Spleen (tissue), 11 donors: Measurements from ENCODE around the gene ZNF648. TPM values are rescaled to one million over a fixed set of nuclear protein-coding genes. Genes with fewer than 3 reads are reported as not detected.

Experiments
- DNase-seq: peaks from one replicate; pipeline ENCODE4 v3.0.0-alpha.2; 2020
- H3K27ac ChIP-seq, 8 donors: fragments of 200-600 bp; sonication (generic) in 7 of 8; 1 replicate in 4 of 8; 2 replicates in 4 of 8; pipeline versions ENCODE4 v1.5.0 to v1.8.0; 2016 to 2021; ENCODE audit warnings: inconsistent platforms in 4 of 8, mild to moderate bottlenecking in 4 of 8, moderate library complexity in 1 of 8
- H3K27me3 ChIP-seq, 7 donors: fragments of 200-600 bp; sonication (generic) in 6 of 7; replicated peaks in 1 of 7; 1 replicate in 4 of 7; 2 replicates in 3 of 7; pipeline versions ENCODE4 v1.5.0 to v1.8.0; 2016 to 2021; ENCODE audit warnings: inconsistent platforms in 3 of 7, mild to moderate bottlenecking in 1 of 7
- H3K36me3 ChIP-seq, 6 donors: fragments of 200-600 bp; sonication (generic) in 5 of 6; 1 replicate in 4 of 6; 2 replicates in 2 of 6; pipeline versions ENCODE4 v1.5.0 to v1.8.0; 2016 to 2021; ENCODE audit warnings: inconsistent platforms in 2 of 6
- H3K4me1 ChIP-seq, 6 donors: fragments of 200-600 bp; sonication (generic) in 5 of 6; 1 replicate in 3 of 6; 2 replicates in 3 of 6; pipeline versions ENCODE4 v1.5.0 to v1.8.0; 2016 to 2021; ENCODE audit warnings: inconsistent platforms in 3 of 6
- H3K4me3 ChIP-seq, 8 donors: fragments of 200-600 bp; sonication (generic) in 7 of 8; 1 replicate in 4 of 8; 2 replicates in 4 of 8; pipeline versions ENCODE4 v1.5.0 to v1.8.0; 2016 to 2021; ENCODE audit warnings: inconsistent platforms in 4 of 8, mild to moderate bottlenecking in 4 of 8, moderate library complexity in 2 of 8
- H3K9me3 ChIP-seq, 8 donors: fragments of 200-600 bp; sonication (generic) in 7 of 8; 1 replicate in 4 of 8; 2 replicates in 4 of 8; pipeline versions ENCODE4 v1.5.0 to v1.8.0; 2016 to 2021; ENCODE audit warnings: inconsistent platforms in 4 of 8
- POLR2A ChIP-seq, 3 donors: fragments of 450-650 bp; IDR thresholded peaks; one replicate each; pipeline ENCODE4 v1.5.1; 2017; ENCODE audit warnings: antibody characterized with exemption in 3 of 3, mild to moderate bottlenecking in 1 of 3
- POLR2AphosphoS5 ChIP-seq, 3 donors: sonication (generic); formaldehyde crosslinking; IDR thresholded peaks; one replicate each; pipeline ENCODE4 v1.5.1; 2017; ENCODE audit warnings: antibody characterized with exemption in 3 of 3
- WGBS, 5 donors: extraction: QIAGEN DNeasy Blood & Tissue Kit in 3 of 5; methylation state at CpG; one replicate each; pipeline versions ENCODE4 v1.1.5 to v1.1.7; 2013 to 2018; 5-methylcytosine and 5-hydroxymethylcytosine counted together
- intact Hi-C: fragments of 100-400 bp; cut with DNase I; formaldehyde crosslinking; loops from one replicate; pipeline ENCODE4 v1.15.0; 2023; ENCODE audit warnings: low total_unique reads
- polyA plus RNA-seq, 3 donors: library from polyadenylated mRNA; stranded (reverse); fragments of 200-250 nt; gene quantifications; one replicate each; pipeline ENCODE4 v1.2.1, GENCODE V29; 2013
- total RNA-seq, 7 donors: library from RNA; depleted of rRNA in 3 of 7; stranded (reverse); fragments of >200 nt in 3 of 7; fragmentation: NEBNext Ultra II Directional in 4 of 7; extraction: Animal tissue kit (Norgen Biotek cat#: 25700) in 4 of 7; gene quantifications; one replicate each; pipeline versions ENCODE4 v1.1.0 to v1.2.1, GENCODE V29; 2016 to 2021
- TF ChIP-seq, protein P1 (sequence below), 11 experiments: fragments of 200-600 bp in 7 of 11; fragments of 450-650 bp in 4 of 11; sonication (generic) in 4 of 11; IDR thresholded peaks in 8 of 11; conservative IDR thresholded peaks in 3 of 11; 1 replicate in 7 of 11; 2 replicates in 4 of 11; pipeline versions ENCODE4 v1.4.0 to v1.8.0; 2016 to 2021; ENCODE audit warnings: antibody characterized with exemption in 11 of 11, inconsistent platforms in 4 of 11, mild to moderate bottlenecking in 1 of 11
- donor health status: healthy with polysubstance abuse.
- donor health status: DM: no; HTN: no; CAD: no; lungs with moderate emphysema.
- donor health status: DM: no; HTN: no; CAD: no.
- donor health status: Bipolar disorder and iron deficiency.
- donor health status: healthy.
- donor health status: DM: no; HTN: no; CAD: no.
- donor health status: DM: yes; HTN: yes; CAD: no.

Gene ZNF648
- total and polyA plus RNA-seq, 10 donors = 0.26 TPM; not detected in 9

DNA sequence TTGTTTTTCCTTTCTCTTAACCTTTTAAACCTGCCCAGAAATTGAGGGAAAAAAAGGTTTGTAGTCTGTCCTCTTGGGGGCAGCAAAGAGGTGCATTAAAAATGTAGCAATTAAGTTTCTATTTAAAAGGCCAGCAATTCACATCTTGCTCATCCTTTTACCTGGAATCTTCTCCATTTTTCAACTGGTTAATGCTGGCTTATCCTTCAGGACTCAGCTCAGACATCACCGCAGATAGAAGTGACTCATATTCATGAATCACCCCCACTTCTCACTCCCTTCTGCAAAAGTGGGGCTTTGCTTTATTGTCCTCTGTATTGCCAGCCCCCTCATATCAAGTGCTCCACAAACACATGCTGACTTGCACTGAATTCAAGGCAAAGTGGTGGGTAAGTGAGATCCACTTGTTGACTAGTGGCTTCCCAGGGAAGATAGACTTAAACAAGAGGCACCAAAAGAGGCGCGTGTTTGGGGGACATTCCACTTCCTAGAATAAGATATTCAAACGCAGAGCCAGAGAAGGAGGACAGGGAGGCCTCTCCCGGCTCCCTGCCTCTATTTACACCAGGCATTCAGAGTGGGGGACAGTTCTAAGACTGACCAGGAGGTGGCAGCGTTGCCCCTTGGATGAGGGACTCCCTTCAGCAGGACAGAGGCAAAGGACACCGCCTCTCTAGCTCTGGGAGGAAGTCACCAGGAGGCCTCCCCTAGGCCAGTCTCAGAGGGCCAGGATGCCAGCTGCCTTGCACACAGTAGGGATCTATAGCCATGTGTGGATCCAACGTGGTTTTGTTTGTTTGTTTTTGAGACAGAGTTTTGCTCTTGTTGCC is 23.2 kb upstream of the ZNF648 start:
- peak; percentile 93 for DNase-seq
- WGBS, 5 donors = 6 to 15% (median 10%) methylated on average over 6 to 8 of the region's 8 CpGs
- no peaks in the 10 kb centered on the region for H3K36me3 ChIP-seq

DNA sequence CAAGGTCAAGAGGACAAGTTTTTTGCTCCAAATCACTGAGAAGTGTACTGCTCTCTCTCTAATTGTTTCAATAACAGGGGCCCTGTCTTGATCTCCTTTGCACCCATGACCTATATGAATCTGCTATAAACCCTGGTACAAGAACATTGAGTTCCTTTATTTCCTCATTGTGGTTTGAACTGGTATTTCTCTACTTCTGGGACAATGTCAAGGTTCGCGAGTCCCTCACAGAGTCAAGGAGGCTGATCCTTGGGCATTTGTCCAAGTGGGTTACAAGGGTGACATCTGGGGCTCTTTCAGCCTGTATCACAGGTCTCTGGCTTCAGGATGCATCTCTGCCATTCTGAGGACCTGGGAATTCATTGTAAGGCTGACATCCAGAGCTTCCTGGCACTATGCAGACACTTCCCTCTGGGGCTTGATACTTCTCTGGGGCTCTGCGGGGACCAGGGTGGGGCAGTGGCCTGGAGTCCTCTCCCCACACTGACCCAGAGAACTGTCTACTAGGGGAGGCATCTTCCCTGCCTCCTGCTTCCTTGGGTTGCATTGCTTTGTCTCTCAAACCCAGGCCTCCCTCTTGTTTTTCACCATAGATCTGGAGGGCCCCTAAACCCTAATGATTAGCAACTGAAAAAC is 22.5 kb upstream of the ZNF648 start:
- peak overlapping the region in 4 of 8 donors; percentile 49 to 74 (median 61) for H3K27ac ChIP-seq
- H3K36me3 ChIP-seq = no peaks in the 10 kb centered on the region
- H3K27me3 ChIP-seq = no peaks in the 10 kb centered on the region
- H3K9me3 ChIP-seq = no peaks in the 10 kb centered on the region
- DNase-seq = no peak
- WGBS, 5 donors = 28 to 65% (median 48%) methylated on average over 3 of the region's 3 CpGs
- intact Hi-C loops = no loop called here
- peaks cover 4 to 37% (median 21%) of the 10 kb centered on the region in 6 donors for H3K4me1 ChIP-seq
- peak in 1 of 3 donors; percentile 35 for TF ChIP-seq POLR2AphosphoS5 (IDR thresholded peaks at IDR 0.05)
- TF ChIP-seq, protein P1, sequence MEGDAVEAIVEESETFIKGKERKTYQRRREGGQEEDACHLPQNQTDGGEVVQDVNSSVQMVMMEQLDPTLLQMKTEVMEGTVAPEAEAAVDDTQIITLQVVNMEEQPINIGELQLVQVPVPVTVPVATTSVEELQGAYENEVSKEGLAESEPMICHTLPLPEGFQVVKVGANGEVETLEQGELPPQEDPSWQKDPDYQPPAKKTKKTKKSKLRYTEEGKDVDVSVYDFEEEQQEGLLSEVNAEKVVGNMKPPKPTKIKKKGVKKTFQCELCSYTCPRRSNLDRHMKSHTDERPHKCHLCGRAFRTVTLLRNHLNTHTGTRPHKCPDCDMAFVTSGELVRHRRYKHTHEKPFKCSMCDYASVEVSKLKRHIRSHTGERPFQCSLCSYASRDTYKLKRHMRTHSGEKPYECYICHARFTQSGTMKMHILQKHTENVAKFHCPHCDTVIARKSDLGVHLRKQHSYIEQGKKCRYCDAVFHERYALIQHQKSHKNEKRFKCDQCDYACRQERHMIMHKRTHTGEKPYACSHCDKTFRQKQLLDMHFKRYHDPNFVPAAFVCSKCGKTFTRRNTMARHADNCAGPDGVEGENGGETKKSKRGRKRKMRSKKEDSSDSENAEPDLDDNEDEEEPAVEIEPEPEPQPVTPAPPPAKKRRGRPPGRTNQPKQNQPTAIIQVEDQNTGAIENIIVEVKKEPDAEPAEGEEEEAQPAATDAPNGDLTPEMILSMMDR (IDR thresholded peaks at IDR 0.05 in 8 of 11, conservative IDR thresholded peaks at IDR 0.05 in 3 of 11) = no peak
- no peak overlapping the region for H3K4me3 ChIP-seq

More for the DNA sequence above, 23.2 kb upstream of the ZNF648 start:
- Histone ChIP-seq H3K4me3 (no peak overlapping the region), H3K27me3 (no peaks in the 10 kb centered on the region), H3K27ac (peak overlapping the region in 4 of 8 donors; percentile 49 to 74 (median 61)), H3K4me1 (peaks cover 4 to 37% (median 21%) of the 10 kb centered on the region in 6 donors), H3K9me3 (no peaks in the 10 kb centered on the region)
- peak in 2 of 3 donors; percentile 43 to 60 for TF ChIP-seq POLR2AphosphoS5 (IDR thresholded peaks at IDR 0.05)
- no peak for TF ChIP-seq POLR2A (IDR thresholded peaks at IDR 0.05)
- TF ChIP-seq, protein P1 (IDR thresholded peaks at IDR 0.05 in 8 of 11, conservative IDR thresholded peaks at IDR 0.05 in 3 of 11) = peak; percentile 74 to 94 (median 87)
- intact Hi-C loops = loop anchor here (5.0 kb wide), 1 partner anchor 313 kb away; no protein-coding TSS in a partner anchor

DNA sequence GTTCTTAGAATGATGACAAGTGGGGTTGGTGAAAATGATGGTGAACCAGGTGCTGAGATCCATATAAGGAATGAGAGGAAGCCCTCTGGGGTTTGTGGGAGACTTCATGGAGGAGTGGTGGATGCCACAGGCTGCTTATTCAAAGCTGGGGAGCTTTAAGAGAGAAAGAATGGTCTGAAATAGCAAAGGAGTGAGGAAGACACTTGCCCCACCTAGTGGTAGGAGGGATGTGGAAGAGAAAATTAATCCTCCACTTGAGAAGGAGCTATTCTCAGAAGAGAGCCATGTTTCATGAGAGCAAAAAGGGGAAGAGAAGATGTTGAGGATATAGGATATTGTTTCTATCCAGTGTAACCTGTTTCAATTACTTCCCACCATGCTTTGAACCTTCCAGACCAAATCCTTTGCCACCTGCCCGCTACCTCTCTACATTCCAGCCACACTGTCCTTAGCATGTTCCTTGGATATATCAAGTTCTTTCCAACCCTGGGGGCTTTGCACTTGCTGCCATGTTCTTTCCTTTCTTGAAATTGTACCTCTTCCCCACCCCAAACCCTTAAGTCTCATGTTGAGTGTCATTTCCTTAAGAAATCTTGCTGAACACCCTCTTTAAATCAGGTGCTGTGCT is 19.6 kb upstream of the ZNF648 start:
- no peak for DNase-seq
- WGBS, 5 donors = 81 to 95% (median 86%) methylated on average over 1 of the region's 1 CpG
- no peaks in the 10 kb centered on the region for H3K27me3 ChIP-seq
- H3K4me1 ChIP-seq = peaks cover 4 to 20% (median 12%) of the 10 kb centered on the region in 6 donors
- no peaks in the 10 kb centered on the region for H3K9me3 ChIP-seq
- no peak overlapping the region for H3K4me3 ChIP-seq
- H3K27ac ChIP-seq = no peak overlapping the region
- intact Hi-C loops = no loop called here
- TF ChIP-seq, protein P1 (IDR thresholded peaks at IDR 0.05 in 8 of 11, conservative IDR thresholded peaks at IDR 0.05 in 3 of 11) = peak in 10 of 11 experiments; percentile 24 to 58 (median 49)
- no peak for TF ChIP-seq POLR2A (IDR thresholded peaks at IDR 0.05)
- H3K36me3 ChIP-seq = no peaks in the 10 kb centered on the region
